ENCODE results near the gene SAMD3.

DNA sequence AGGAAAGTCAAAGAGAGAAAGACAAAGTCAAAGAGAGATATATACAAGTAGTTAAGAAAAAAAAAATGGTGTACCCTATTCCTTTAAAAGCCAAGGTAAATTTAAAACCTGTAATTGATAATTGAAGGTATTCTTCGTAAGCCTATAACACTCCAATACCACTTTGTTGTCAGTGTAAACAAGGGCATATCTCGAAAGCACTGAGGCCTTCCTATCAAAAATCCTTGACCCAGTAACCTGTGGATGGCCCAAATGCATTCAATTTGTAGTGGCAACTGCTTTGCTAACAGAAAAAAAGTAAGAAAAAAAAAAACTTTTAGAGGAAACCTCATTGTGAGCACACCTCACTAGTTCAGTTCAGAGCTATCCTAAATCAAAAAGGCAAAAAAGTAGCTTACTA lies 39.3 kb upstream of the SAMD3 start:
- no peak for TF ChIP-seq EZH2 (IDR thresholded peaks at IDR 0.05)
- TF ChIP-seq FOXP2 (optimal IDR thresholded peaks at IDR 0.05; ENCODE audit: control extremely low read depth, extremely low read length, insufficient read depth), result no peak

All from SK-N-MC (cell line).